NCI-H2196 (cell line): Measurements from ENCODE around the gene GSTO1.
A peak's percentile ranks its signal among the peaks of the same experiment; 100 is the strongest.

Experiments used
- DNase-seq: peaks from one replicate; lab custom pipeline; 2025; ENCODE audit not compliant: unreplicated experiment; lab: John Stamatoyannopoulos, UW

The GSTO1 gene

DNA sequence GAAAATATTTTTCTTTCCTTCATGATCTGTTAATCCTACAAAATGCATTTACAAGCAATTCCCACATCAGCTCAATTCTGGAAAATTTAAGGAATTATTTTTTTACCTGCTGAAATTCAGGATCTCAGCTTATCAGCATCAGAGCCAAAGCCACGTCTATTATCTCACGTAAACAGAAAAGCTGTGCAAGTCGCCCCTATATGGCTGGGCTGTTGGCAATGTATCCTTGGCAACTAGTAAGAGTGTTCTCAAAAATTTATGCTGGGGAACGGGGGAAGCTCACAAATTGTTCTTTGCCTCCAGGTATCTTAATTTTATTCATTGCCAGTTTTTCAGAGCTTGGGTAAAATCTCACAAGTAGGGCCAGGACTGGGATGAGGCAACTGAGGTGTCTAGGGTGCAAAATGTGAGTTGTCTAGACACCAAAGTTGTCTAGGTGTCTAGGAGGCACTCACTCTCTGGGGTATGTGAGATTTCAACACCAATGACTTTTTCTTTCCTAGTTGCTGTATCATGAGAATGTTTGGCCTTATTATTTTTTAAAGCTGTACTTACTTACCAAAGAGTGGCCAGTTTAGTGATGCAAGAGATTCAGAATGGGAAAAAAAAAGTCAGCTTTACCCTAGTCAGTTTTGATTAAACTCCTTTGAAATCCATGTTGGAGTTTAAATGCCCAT is 19.3 kb downstream of the GSTO1 start:
- DNase-seq: no peak

DNA sequence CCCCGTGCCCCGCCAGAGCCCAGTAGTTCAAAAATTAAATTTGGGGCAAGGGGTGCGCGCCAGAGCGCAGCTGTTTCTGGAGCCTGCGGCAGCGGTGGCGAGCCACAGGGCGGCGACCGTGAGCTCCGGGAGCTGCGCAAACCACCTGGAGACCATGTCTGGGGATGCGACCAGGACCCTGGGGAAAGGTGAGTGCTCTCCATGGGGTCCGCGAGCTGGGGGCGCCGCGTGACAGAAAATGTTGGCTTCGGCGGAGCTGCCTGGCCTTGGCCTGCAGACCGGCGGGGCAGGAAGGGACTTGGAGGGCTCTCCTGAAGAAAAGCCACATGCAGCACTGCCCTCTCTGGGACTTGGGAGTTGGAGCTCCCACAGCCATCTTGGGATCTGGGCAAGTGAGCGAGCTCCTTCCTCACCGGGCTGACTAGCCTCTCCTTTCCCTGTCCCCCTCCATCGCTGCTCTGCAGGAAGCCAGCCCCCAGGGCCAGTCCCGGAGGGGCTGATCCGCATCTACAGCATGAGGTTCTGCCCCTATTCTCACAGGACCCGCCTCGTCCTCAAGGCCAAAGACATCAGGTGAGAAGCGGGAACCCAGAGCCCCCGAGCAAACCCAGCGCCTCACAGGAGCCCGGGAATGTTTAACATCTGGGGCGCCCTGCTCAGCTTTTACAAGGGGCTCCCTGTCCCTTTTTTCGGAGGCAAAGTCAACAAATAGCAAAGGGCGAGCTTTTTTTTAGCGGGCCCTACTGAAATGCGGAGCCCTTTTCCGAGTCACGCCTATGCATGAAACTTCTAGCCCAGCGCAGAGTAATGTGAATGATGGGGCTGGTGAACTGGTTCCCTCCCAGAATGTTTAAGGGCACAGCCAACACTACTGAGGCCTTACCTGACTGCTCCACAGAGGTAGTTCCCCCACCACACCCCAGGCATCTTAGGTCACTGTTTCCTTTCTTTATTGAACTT is 20.4 kb downstream of the GSTO1 start:
- DNase-seq: no peak

DNA sequence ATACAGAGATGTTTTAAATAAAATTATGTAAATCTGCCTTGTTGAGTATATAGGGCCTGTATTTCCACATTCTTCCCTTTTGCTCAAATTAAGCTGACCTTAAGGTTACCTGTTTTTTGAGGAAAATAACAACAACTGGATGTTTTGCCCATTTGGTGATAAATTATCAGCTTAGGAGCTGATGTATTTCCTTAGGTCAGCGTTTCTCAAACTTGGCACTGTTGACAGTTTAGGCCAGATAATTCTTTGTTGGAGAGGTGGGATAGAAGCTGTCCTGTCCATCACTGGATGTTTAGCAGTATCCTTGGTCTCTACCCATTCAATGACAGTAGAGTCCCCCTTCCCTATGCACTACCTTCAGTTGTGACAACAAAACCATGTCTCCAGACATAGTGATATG is 21.5 kb downstream of the GSTO1 start:
- DNase-seq: no peak

DNA sequence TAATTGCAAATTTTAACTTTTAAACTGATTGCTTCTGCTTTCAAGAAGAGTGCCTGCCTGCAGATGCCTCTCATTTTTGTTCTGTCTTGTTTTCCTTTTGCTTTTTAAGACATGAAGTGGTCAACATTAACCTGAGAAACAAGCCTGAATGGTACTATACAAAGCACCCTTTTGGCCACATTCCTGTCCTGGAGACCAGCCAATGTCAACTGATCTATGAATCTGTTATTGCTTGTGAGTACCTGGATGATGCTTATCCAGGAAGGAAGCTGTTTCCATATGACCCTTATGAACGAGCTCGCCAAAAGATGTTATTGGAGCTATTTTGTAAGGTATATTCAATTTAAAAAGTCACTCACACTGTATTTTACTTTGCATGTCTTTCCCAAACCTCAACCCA is 23.1 kb downstream of the GSTO1 start:
- peak; percentile 60 for DNase-seq

DNA sequence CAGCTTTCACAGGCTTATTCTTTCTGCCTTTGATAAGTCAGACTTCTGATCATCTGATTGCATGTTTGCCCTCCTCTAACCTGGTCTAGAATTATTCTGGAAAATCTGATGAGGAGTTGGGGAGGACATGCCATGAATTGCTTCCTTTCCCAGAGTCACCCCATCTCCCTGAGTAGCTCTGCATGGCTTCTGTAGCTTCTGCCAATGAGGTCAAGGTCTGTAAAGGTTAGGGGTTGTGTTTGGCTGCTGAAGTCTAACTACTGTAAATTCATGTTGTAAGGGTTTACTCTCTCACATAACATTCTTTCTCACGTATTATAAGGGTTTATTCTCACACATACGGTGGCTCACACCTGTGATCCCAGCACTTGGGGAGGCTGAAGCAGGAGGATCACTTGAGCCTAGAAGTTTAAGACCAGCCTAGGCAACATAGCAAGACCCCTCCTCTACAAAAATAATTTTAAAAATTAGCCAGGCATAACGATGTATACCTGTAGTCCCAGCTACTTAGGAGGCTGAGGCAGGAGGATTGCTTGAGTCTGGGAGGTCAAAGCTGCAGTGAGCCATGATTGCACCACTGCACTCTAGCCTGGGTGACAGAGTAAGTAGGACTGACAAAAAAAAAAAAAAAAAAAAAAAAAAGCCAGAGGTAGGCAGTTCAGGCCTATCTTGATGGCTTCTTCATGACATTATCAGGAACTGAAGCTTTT is 25.0 kb downstream of the GSTO1 start:
- no peak for DNase-seq

DNA sequence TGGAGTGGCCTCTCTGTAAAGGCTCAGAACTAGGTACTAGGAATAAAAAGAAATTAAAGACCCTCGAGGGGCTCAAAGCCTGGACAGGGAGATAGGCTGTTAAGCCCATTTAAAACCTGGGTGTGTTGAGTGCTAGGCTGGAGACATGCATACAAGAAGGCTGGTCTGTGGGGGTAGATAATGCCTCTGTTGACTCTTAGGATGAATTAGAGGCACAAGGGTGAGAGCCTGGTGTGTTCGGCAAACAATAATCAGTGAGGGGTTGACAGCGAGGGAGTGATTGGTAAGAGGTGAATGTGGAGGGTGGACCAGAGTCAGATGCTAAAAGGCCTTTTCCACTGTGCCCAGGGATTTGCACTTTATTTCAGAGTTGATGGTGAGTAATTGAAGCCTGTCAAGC is 27.0 kb downstream of the GSTO1 start:
- no peak for DNase-seq

DNA sequence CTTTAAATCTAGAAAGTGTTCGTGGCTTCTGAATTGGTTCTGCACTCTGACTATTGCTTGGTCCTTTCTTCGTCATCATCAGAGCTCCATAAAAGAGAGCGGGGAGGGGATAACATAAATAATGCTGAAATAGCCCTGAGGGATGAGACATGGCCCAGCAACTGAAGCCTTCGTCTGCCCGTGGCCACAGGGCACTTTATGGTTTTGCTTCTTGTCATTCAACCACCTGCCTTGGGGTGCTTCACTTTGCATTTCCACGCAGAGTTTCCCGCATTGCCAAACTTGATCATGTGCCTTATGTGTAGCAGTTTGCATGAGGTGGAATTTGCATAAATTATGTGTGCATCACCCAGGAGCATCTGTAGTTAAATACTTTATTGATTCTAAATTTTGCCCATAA is 30.2 kb downstream of the GSTO1 start:
- DNase-seq: no peak

DNA sequence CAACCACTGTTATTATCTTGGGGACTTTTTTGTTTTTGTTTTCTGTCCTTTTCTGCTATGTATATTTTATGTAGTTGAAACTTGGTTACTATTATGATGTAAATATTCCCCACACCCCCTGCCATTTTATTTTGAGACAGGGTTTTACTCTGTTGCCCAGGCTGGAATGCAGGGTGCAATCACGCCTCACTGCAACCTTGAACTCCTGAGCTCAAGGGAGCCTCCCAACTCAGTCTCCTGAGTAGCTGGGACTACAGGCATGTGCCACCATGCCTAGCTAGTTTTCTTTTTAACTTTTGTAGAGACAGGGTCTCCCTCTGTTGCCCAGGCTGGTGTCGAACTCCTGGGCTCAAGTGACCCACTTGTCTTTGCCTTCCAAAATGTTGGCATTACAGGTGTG is 32.2 kb downstream of the GSTO1 start:
- no peak for DNase-seq

DNA sequence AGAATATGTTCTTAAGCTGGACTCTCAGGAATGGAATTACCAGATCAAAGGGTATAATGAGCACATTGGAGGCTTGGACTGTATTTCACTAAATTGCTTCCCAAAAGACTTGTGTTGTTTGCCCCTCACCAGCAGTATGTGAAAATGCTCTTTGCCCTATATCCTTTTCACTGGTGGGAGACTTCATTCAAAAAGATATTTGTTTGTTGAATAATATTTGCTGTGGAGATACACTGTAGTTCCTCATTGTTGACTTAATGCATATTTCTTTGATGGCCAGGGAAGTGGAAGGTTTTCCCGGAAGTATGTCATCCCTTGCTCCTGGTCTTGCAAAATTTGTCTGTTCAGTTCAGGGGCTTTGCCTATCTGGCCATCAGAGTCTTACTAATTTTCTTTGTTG is 33.7 kb downstream of the GSTO1 start:
- DNase-seq: no peak

DNA sequence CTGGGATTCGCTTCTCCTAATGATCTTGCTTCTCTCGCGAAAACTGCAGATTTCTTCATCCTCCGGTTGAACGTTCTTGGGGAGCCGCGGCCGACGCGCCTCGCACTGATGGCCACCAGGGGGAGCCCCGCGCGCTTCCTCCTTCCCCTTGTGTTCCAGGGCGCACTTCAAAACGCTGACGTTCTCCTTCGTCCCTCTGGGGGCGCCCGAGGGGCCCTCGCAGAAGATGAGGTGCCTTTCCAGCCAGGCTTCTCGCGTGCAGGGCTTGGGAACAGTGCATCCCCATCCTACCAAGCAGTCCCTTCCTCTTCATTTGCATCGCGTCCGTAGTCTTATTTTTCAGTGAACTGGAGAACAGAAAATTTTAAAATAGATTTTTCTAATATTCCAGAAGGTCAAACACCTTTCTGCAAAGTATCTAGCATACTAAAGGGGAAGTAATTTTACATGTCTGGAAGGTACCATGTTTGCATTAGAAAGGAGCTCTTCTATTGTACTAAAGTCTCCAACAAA is 36.8 kb downstream of the GSTO1 start:
- peak; percentile 71 for DNase-seq

DNA sequence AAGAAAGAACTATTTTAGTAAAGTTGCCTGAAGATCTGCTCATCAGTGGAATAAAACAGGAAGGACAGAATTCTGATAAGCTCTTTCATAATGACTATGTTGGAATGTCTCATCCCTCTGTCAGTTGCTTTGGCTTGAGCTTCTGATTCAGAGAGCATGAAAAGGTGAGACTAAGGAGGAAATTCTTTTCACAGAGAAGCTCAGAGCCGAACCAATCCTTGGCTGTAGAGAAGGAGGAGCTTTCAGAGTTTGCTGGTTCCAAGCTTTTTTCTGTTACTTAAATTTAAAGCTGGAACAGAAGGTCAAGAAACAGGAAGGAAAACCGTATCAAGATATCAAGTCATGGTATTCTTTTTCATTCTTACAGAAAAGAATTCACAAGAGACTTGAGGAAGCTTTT is 38.3 kb downstream of the GSTO1 start:
- DNase-seq: no peak

DNA sequence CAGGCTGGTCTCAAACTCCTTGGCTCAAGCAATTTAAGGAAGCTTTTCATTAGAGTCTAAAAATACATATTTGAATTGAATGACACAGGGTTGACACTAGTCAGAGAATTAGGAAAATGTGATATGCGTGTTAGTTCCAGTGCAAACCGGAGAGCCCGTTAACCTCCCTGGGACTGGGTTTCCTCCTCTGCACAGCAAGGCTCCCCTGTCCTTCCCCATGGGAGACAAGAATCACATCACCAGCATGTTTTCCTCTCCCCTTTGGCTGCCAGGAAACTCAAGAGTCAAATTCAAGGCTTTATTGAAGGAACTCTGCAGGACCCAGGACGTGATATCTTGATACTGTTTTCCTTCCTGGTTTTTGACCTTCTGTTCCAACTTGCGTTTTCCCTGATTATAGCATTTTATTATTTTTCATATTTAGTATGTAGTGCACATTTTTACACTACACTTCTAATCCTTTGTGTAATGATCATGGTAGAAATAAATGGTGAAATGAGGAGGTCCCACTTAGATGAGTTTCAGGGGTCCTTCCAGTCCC is 39.2 kb downstream of the GSTO1 start:
- DNase-seq: no peak

DNA sequence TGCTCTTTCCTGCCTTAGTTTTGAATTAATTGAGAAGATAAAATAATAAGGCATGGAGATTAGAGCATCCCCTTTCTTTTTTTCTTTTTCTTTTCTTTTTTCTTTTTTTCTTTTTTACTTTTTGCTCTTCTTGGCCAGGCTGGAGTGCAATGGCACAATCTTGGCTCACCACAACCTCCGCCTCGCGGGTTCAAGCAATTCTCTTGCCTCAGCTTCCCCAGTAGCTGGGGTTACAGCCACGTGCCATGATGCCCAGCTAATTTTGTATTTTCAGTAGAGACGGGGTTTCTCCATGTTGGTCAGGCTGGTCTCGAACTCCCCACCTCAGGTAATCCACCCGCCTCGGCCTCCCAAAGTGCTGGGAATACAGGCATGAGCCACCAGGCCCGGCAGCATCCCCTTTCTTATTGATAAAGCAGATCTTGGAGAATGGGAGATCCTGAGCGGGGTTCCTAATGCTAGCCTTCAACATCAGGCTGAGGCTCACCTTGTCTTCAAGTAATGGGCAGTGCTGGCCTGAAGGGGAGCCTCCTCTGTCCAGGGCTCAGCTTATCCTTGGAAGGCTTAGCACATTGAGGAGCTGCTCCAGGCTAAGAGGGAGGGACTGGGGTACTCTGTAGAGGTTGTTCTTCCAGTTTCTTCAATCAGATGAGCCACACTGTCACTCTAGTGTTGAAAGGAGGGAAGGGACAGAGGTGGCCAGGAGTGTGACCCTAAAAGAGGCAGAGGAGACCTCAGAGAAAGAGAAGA is 42.2 kb downstream of the GSTO1 start:
- DNase-seq: no peak

DNA sequence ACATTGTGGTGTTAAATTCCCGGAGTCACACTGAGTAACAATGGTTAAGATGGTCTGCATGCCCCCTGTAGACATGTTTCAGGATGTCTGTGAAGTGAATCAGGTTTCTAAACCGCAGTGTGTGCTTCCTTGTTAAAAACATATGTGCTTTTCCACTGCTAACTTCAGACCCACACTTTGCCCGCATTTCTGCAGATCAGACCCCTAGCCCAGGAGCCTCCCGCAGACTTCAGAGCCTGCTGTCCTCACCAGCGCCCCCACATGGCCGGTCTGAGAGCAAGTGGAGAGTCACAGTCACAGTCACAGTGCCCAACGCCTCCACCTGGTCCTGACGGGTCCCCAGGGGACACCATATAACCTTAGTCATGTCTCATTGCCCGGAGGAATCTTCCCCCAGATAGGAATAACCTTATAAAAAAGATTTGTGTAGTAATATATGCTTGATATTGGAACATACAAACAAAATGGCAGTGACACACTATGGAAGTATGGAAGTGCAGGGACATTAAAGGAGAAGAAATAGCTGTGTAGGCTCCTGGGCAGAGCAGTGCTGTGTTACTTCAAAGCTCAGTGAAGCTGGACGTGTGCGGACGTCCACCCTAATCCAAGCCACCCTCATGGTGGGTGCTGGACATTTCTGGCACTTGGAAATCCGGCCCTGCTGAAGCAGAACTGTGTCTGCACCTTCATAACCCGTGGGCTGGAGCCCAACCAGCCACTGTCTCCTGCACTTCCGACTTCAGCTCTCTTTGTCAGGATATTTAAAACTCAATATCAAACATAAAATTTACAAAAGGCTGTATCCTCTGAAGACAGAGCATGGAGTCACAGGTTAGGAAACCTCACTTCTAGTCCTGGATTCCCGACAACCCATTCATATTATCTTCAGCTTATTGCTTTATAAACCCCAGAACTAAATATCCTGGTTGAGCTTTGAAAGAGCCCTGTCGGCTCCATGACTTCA is 43.3 kb downstream of the GSTO1 start:
- no peak for DNase-seq

DNA sequence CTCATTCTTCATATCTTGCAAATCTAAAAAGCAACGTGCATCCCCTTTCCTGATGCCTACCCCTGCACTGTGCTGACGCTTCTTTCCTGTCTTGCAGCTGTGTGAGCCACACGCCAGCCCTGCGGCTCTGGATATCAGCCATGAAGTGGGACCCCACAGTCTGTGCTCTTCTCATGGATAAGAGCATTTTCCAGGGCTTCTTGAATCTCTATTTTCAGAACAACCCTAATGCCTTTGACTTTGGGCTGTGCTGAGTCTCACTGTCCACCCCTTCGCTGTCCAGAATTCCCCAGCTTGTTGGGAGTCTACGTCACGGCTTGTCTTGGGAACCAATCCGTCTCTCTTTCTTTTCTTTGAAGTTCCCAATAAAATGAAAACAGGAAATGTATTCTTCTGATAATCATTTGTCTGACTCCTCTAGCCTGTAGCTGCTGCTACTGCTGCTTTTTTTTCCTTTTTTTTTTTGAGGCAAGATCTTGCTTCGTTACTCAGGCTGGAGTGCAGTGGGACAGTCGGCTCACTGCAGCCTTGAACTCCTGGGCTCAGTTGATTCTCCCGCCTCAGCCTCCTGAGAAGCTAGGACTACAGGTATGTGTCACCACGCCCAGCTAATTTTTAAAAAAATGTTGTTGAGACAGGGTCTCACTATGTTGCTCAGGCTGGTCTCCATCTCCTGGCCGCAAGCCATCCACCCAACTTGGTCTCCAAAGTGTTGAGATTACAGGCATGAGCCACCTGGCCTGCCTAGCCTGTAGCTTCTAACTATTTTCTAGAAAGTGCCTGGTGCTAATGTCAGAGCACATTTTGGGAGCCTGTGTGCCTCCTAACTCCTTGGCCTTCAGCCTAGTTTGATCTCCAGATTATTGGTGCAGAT is 44.6 kb downstream of the GSTO1 start:
- no peak for DNase-seq

DNA sequence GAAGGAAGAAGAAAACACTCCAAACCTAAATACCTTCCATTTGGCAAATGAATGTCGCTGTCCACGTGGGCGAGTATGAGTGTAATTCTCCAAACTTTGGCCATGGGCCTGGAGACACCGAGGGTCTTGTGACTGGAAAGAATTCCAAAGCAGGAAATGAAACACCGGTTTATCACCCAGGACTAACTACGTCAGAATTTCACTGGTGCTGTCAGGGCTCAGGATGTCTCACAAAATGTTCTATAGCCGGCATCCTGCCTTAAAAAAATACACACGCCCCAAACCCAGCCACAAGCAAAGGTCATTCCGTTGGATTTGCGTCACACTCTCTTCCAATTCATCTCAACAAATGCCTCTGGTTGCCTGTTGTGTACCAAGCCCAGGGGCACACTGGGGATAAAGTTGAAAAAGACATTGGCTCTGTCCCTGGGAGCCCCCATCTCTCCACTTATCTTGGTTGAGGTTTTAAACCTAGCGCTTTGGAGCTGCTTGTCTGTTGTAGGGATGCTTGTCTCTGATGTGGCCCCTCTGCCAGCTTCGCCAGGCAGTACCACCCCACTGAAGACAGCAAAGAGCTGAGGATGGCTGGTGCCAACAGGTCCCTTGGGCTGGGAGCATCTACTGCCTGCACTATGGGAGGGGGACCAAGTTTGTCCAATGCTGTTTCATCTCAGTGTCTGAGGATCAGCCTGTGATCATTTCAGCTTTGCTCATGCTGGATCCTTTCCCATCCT is 45.5 kb downstream of the GSTO1 start:
- DNase-seq: no peak

DNA sequence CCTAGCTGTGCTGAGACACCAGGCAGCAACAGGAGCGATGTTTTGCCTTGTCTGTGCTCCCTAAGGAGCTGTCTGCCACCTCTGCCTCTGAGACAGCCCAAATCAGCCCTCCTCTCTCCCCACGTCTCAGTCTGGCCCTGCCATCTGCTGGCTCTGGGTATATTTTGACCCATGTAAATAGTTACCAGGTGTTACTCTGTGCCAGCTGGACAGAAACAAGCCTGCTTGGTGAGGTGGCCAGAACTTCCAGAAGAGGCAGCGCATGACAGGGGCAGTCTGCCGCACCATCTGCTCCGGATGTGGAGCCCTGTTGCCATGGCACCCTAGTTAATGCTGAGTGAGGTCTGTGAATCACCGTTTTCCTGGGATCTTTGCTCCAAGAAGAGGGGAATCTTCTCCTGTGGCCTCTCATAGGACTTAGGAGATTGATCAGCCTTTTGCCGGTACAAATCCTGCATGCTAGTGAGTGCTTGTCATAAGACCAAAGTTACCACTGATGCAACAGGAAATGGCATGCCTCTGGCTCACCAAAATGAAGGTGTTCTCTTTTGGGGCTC is 46.1 kb downstream of the GSTO1 start:
- DNase-seq: peak; percentile 84
